ACHN (cell line): Measurements from ENCODE around the gene SLC2A4RG.

Source experiments
- DNase-seq: peaks from one replicate; pipeline ENCODE4 v3.0.0-alpha.2; 2015
- in situ Hi-C: cut with HindIII; loops from 2 replicates; pipeline ENCODE4 v1.10.0; 2017; ENCODE audit warnings: low sequenced_read_pairs, low pct_ligation_motif_present, low pct_unique_long_range_greater_than_20kb

SLC2A4RG gene

GRCh38 chr20:63697868-63698545 is 41.6 kb upstream of the SLC2A4RG start:
- peak; percentile 27 for DNase-seq
- in situ Hi-C loops: no loop called here

- in situ Hi-C loops: no loop called here
- DNase-seq: peak; percentile 82
These were observed 40.7 kb upstream of the SLC2A4RG start for GRCh38 chr20:63698739-63699465.

- no peak for DNase-seq
- in situ Hi-C loops: no loop called here
These were observed 39.9 kb upstream of the SLC2A4RG start for GRCh38 chr20:63699466-63700198.

- in situ Hi-C loops: no loop called here
- no peak for DNase-seq
These were observed 39.2 kb upstream of the SLC2A4RG start for GRCh38 chr20:63700199-63701050.

- in situ Hi-C loops: no loop called here
- DNase-seq: no peak
These were observed 38.6 kb upstream of the SLC2A4RG start for GRCh38 chr20:63701051-63701328.

GRCh38 chr20:63701329-63702035 is 38.1 kb upstream of the SLC2A4RG start:
- DNase-seq: no peak
- in situ Hi-C loops: no loop called here

GRCh38 chr20:63702036-63702665 is 37.4 kb upstream of the SLC2A4RG start:
- in situ Hi-C loops: no loop called here

GRCh38 chr20:63702751-63703470 is 36.7 kb upstream of the SLC2A4RG start:
- DNase-seq: no peak

More at GRCh38 chr20:63702036-63702665, 37.4 kb upstream of the SLC2A4RG start:
- no peak for DNase-seq

GRCh38 chr20:63703471-63703975 is 36.1 kb upstream of the SLC2A4RG start:
- DNase-seq: no peak
- in situ Hi-C loops: no loop called here

More at GRCh38 chr20:63702751-63703470, 36.7 kb upstream of the SLC2A4RG start:
- in situ Hi-C loops: no loop called here

GRCh38 chr20:63703976-63704748 is 35.4 kb upstream of the SLC2A4RG start:
- in situ Hi-C loops: no loop called here
- no peak for DNase-seq

- in situ Hi-C loops: no loop called here
- DNase-seq: no peak
These were observed 34.8 kb upstream of the SLC2A4RG start for GRCh38 chr20:63704749-63705117.

GRCh38 chr20:63705232-63706026 is 34.1 kb upstream of the SLC2A4RG start:
- in situ Hi-C loops: no loop called here
- DNase-seq: no peak

- no peak for DNase-seq
- in situ Hi-C loops: no loop called here
These were observed 33.4 kb upstream of the SLC2A4RG start for GRCh38 chr20:63706027-63706695.

GRCh38 chr20:63706852-63707557 is 32.6 kb upstream of the SLC2A4RG start:
- DNase-seq: peak; percentile 41
- in situ Hi-C loops: no loop called here
